ENCODE data around the gene SLK. TPM values are rescaled to one million over a fixed set of nuclear protein-coding genes. Genes with fewer than 3 reads are reported as not detected.

Gene SLK
- 10 to 100 TPM; 28.1 to 32.3 TPM for total RNA-seq

DNA sequence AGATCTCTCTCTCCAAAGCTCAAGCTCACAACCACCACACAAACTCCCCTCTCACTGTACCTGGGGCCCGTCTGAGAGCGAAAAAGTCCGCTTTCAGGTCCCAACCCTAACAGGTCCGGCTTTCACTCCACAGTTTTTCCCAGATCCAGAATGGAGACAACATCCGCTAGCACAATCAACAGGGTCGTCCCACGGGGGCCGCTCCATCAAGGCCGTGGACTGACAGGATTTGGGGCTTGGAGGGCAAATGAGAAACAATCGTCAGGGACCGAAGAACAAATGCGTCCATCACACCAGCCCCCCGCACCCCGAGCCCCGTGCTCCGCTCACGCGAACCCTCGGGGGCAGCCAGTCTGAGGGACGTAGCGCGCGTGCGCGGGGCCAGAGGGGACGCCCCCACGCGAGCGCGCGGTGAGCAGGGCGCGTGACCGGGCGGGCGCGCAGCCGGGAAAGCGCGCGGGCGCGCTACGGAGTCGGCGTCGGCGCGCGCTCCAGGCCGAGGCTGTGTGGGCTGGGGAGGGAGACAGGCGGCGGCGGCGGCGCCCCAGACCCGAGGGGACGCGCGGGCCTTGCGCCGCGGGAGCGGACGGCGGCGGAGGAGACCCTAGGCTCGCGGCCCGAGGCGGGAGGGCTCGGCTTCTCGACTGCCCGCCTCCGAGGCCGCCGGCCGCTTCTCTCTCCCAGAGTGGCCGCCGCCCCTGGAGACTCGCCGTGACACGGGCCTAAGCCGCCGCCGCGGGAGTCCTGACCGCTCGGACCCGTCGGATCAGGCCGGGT, at the start of gene SLK:
TSS of gene SLK (plus strand) at position 470 of the 777 bp plus-strand sequence. CDS start 606 bp downstream, outside the sequence.

DNA sequence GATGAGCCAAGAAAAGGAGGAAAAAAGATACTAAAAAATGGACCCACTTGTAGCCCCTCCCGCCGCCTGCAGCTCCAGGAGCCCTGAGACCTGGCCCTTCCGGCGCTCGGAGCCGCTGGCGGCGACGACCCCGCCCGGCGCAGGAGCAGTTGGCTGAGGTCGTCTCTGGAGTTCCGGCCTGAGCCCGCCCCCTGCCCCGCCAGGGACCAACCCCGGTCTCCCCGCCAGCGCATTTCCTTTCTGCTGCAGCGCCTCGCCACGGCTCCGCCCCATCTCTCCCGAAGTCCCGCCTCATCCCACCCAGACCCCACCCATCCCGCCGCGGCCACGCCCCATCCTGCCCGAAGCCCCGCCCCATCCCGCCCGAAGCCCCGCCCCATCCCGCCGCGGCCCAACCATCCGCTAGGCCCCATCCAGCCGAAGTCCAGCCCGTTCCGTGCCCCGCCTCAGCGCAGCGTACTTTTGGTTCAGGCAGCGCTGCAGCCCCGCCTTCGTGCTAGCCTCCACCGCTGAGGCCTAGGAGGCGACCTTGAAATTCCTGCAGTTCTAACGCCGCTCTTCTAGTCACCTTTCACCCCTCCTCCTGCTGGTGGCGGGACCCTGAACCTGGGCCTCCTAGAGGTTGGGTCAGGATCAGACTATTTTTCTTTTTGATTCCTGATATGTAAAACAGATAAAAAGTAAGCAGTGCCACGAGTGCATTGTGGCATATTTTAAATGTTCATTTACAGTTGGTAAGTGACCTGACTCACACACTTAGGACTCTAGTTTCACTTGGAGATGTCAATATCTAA, 48.7 kb upstream of the SLK start, which contains the start of gene STN1:
TSS of gene STN1 (minus strand) at position 132 of the 794 bp plus-strand sequence. CDS start 590 bp downstream, outside the sequence.

Small RNA genes within 50 kb of the gene (microRNA-seq; reads per million reads assigned to microRNA genes)
- not detected for gene MIR936 (ENCODE audit: borderline microRNAs expressed, borderline replicate concordance)

Other genes starting within 250 kb of the SLK start
- gene SH3PXD2A, start 111.6 kb upstream of the SLK start, total RNA-seq = 10 to 100 TPM; 18.0 to 18.4 TPM
- 10 to 100 TPM; 48.4 to 50.6 TPM for gene STN1, start 49.0 kb upstream of the SLK start, total RNA-seq
- gene COL17A1, start 118.7 kb downstream of the SLK start, total RNA-seq = not detected
- 10 to 100 TPM; 11.4 to 12.9 TPM for gene SFR1, start 155.0 kb downstream of the SLK start, total RNA-seq